Stimulated activated CD4-positive, alpha-beta T cell treated with anti-CD3 and anti-CD28 coated beads, Interleukin-1b, Interleukin-23, amount 100 ng/mL, for 24 hours (primary cell): ENCODE data around the gene IFT122.
"Not testable (repeated sequence)": the region's sequence is repeated elsewhere in the genome, so short reads cannot be mapped to it uniquely, and the experiment has no call there.

Experiments used
- DNase-seq, 4 experiments: peaks; one replicate each; pipeline ENCODE4 v3.0.0-alpha.2; 2020; ENCODE audit warnings: low read depth in 4 of 4, low spot score in 1 of 4

IFT122 gene

DNA sequence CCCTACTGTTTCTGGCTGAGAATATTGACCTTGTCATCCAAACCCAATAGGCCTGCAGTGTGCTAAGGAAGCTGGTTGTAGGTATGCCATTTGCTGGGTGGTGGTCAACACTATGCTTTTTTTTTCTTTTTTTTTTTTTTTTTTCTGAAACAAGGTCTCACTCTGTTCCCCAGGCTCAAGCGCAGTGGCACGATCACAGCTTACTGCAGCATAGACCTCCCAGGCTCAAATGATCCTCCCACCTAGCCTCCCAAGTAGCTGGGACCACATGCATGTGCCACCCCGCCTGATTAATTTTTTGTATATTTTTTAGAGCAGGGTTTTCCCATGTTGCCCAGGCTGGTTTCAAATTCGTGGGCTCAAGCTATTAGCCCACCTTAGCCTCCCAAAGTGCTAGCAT is 52.7 kb downstream of the IFT122 start:
- DNase-seq, result no peak

DNA sequence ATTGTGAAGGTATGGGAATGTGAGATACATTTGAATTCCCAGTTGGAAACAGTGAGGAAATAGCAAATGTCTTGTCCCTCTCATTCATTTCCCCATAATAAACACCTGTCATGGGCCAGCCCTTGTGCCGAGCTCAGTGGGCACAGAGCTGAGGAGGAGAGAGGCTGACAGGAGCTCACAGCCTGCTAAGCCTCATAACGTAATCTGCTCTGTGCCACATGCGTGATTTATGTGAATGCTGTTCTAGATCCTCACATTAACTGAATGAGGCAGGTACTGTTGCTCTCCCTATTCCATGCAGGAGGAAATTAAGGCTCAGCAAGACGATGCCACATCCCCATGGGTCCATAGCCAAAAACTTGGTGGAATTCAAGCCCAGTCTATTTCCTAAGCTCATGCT is 53.2 kb downstream of the IFT122 start:
- no peak for DNase-seq

DNA sequence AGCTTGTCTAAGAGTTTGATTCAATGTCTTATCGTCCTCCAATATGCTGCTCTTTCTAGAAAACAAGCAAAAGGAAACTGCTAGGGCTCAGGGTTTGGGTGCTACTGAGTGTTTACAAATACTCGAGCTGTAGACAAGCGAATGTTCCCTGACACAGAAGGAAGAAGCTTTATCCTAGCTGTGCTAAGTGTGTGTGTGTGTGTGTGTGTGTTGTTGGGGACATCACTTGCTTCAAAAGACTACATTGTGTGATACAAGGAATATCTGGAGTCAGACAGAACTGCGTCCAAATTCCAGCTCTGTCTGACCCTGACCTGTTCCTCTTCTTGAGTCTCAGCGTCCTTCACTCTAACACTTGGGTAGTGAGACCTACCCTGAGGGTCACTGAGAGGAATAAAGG is 54.5 kb downstream of the IFT122 start:
- not testable (repeated sequence) for DNase-seq

DNA sequence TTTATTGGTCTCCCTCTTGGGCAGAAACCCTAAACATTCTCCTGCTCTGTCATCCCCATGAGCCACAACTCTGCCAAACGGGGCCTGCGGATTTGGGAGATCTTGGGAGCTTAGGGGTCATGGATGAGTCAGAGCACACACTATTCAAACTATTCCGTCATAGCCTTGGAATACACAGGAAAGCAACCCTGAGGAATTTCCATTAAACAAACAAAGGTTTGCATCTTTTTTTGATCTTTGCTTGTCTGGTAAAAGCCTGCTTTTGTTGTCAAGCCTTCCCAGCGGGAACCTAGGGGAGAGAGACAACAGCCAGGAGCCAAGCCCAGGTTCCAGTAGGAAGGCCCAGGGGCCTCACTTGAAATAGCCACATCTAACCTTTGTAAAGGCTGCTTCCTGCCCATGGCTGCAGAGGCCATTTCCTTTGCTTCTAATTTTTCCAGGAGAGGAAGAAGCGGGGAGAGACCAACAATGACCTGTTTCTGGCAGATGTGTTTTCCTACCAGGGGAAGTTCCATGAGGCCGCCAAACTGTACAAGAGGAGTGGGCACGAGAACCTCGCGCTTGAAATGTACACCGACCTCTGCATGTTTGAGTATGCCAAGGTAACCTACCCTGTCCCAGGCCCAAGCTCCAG is 55.1 kb downstream of the IFT122 start:
- not testable (repeated sequence) for DNase-seq

DNA sequence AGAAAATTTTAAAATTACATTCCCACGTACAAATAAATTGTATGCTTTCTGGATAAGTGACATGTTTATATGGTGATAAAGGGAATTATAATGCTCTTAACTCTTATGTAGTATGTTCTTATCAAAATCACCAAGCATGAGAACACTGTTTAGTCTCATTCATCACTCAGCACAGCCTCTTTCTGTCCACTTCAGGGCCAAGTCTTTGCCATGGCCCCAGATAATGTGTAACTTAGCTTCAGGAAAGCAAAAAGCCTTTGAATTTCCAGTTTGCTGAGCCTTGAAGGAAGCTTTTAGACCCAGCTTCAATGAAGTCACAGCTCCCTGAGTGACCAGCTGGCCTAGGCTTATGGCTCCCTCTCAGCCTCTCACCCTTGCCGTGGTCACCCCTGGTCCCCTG is 57.9 kb downstream of the IFT122 start:
- DNase-seq, result not testable (repeated sequence)

DNA sequence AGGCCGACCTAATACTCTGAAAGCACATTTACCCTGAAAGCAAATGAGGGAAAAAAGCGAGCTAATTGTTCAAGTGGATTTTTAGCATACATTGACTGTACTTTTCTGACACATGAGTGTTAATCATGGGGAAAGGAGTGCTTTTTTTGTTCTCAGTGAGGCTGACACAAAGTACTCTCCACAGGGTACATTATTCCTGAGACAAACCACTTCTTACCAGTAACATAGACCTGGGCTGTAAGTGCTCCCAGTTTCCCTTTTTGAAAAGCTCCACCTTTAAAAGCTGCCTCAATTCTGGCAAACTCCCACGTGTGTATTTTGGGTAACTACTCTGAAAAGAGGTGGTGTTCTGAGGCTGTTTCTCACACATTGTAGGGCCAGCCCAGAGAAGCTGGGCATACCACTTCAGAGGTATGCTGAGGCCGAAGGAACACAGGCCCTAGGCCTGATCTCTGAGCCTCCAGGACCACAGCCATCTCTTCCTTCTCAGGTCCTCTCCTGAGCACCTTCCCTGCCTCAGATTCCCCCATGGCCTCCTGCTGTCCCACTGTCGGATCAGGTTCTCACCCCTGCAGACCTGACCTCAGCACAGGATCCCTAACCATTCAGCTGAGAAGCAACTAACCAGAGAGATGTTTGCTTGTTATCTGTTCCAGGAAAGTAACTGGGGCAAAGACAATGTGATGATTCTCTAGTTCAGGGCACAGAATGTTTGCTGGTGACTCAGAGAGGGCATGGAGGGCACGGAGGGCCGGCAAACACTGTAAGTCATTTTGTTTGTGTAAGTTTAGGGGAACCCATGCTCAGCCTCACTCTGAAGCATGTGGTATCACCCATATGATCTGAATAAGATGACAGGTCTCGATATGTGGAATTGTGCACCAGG is 58.8 kb downstream of the IFT122 start:
- DNase-seq, result not testable (repeated sequence)

DNA sequence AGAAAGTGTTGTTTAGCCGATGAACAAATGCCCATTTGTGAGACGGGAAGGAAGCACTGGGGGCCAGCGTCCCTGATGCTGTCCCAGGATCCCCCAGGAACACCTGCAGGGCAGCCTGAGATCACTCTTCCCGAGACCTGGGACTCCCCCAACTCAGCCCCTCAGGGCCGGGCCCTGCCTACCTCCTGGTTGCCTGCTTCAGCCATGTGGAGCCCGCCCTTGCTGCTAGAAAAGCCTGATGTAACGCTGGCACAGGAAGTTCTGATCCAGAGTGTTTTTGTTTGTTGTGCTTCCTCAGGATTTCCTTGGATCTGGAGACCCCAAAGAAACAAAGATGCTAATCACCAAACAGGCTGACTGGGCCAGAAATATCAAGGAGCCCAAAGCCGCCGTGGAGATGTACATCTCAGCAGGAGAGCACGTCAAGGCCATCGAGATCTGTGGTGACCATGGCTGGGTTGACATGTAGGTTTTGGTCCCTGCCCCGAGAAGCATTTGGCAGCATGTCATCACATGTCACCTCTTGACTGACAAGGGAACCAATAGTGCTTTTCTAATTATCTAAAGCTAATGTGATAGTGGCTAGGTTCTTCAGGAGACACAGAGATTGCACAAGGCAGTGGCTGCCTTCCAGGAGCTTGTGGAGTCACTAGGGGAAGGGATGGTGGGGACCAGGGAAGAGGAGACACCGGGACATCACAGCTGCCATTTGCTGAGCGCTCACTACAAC is 59.7 kb downstream of the IFT122 start:
- DNase-seq, result not testable (repeated sequence)

DNA sequence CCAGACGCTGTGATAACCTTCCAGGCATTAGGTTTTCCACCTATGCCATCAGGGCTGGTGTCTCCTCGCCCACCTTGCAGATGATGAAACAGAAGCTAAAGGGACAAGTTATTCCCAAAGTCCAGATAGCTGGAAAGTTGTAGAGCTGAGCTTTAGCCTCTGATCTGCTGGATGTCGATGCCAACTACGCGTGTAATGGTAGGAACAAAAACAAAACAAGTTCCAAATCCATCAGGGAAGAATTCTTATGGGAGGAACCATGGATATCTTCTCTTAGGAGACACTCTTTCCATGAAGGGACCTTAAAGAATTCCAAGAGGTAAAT is 60.3 kb downstream of the IFT122 start:
- DNase-seq, result no peak

DNA sequence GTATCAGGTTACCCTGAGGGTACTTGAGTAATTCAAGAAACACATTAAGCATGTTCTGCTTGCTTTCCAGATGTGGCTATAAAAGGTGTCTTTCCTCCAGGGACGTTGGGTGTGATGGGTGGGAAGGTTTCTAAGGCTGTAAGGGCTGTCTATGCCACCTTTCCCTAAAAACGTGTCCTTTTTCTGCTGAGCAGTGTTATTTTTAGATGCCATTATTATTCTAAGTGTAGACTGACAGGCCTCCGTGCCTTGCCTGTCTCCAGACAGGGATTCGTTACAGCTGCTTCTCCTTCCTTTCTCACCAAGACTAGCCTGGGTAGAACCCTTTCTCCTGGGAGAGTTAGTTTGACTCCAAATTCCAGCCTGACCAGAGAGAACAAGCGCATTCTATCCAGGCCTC is 61.6 kb downstream of the IFT122 start:
- no peak for DNase-seq

DNA sequence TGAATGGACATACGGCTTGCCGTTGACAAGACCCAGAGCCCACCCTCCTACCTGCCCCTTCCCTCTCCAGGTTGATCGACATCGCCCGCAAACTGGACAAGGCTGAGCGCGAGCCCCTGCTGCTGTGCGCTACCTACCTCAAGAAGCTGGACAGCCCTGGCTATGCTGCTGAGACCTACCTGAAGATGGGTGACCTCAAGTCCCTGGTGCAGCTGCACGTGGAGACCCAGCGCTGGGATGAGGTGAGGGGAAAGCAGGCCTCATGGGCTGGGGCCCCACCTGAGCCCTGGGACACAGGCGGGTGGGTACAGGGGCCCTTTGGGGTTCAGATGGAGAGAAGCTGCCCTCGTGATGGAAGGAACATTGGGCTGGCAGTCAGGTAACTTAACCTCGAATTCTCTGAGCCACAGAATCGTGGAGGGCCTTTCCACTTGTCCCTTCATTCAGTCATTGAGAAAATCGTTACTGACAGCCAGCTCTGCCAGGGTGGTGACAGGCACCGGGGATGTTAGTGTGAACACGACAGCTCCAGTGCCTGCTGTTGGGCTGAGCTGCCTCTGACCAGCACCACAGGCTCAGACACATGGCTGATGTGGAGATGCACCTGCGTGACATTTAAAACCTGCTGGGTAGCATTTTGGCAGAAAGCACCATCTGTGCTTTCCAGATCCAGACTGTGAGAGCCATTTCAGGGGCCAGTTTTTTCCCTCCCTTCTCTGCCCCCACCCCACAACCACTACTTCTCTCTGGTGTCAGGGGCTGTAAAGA is 62.8 kb downstream of the IFT122 start:
- no peak for DNase-seq

DNA sequence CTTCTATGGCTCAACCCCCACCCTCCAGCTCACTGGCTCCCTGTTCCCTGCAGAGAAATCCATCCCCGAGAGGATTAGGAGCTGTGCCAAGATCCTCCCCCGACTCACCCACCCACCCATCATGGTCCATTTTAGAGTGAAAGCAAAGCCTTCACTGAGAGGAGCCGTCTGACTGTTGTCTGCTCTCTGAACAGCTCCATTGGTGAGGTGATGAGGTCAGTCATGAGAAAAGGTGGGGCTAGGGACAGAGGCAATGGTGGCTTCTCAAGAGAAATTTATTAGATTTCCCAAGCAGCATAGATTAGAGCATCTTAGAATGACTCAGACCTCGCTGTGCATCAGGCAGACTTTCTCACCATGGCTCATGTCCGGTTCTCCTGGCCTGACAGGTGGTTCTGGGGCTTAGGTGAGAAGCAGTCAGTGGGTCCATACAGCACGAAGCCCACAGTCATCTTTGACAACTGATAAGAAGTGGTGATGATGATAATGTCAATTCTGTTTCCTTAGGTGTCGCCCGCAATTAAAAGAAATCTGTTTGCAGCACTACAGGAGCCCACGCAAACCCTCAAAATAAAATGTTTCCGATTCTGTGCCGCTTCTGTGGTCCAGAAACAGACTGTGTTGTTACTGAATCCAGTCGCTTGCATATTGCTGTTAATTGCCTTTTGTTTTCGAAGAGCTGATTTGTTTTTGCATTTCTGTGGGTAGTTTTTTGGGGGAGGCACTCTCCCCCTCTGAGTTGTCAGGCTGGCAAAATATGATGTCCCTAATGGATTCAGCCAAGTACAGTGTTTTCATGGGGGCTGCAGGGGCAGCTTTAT is 63.7 kb downstream of the IFT122 start:
- DNase-seq, result no peak

DNA sequence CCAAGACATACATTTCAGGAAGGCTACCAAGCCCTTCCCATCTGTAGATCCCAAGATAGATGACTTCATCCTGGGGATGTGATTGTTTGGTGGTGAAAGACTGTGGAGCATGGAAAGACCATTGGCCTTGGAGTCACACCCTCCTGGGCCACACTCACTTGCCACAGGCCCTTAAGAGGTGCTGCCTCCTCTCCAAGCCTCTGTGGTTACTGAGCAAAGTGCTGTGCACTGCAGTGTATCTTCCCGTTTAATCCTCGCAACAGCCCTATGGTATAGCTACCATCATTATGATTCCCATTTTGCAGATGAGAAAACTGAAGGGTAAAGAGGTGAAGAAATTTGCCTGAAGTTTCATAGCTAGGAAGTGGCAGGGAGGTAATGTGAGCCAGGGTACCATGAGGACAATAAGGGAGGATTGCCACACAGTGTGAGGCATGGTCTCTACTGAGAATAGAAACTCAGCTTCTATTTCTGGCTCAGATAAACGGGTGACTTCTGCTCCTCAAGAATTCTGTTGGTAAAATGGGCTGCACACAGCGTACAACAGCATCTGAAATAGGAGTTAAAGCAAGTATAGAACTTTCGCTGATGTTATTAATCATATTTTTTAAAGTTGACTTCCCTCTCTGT is 64.6 kb downstream of the IFT122 start:
- DNase-seq, result no peak

DNA sequence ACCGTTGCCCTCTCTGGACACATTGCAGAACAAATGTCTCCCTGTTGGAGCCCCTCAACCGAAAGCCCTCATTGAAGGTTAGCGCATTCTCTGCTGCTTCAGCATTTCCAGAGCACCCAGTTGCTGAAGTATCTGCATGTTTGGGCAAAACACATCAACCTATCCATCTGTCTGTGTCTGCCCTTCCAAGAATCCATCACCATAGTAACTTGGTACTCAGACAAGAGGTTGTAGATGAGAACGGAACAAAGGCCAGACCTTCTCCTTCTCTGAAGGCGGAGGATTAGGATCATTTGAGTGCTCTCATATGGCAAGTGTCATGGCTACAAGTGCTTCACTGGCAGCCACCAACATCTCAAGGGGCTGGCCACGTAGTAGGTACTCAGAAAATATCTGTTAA is 65.3 kb downstream of the IFT122 start:
- no peak for DNase-seq

DNA sequence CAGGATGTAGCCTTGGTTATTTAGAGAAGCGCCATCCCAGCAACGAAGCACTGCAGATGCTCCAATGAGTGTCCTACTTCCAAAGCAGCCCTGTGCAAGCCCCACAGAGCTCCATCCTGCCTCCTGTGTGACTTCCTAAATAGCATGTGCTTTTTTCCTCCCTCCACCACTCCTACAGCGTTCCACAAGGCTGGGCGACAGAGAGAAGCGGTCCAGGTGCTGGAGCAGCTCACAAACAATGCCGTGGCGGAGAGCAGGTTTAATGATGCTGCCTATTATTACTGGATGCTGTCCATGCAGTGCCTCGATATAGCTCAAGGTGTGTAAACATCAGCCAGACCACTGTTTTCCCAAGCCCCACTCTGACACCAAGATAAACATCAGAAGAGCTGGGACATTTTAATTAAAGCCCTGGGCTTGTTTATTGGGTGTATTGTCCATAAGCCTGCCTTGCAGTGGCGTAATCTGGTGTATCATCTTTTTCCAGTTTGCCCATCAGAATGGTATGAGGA is 66.3 kb downstream of the IFT122 start:
- DNase-seq, result no peak

DNA sequence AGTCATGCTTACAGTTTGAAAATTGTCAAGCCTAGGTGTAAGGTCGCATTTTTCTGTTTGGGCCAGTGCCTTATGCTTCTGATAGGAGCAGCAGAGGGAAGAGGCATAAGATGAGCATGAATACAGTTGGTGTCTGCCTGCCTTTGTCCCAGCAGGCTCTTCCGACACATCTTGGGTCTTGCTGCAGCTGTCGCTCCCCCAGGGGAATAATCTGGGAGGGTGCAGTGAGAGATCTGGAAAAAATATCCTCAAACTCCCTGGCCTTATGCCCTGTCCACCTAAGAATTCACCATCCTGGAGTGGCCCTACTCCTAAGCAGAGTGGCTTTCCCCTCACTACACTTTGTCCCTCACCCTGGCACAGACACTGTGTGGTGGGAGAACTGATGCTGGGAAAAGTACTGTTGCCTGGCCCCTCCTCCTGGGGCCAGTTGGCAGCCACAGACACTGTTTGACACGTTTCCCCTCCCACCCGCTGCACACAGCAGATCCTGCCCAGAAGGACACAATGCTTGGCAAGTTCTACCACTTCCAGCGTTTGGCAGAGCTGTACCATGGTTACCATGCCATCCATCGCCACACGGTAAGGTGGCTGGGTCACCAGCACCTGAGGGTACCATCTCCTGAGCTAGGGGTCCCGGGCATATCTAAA is 67.3 kb downstream of the IFT122 start:
- DNase-seq, result no peak

DNA sequence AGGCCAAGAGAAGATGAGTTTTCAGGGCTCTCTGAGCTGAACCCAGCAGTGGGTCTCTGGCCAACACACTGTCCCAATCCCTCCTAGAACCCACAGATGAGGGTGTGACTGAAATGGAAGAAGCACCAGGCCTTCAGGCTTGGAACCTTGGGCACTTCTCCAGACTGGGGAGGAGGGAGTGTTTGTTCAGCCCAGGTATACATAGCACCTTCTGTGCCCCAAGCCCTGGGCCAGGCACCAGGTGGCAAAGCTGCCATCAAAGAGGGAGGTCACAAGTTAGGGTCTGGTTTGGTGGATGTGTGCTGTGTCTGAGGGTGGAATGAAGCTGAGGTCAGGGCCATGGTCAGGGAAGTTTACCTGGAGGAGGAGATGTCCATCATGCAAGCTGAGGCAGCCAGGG is 72.6 kb downstream of the IFT122 start:
- DNase-seq, result no peak

DNA sequence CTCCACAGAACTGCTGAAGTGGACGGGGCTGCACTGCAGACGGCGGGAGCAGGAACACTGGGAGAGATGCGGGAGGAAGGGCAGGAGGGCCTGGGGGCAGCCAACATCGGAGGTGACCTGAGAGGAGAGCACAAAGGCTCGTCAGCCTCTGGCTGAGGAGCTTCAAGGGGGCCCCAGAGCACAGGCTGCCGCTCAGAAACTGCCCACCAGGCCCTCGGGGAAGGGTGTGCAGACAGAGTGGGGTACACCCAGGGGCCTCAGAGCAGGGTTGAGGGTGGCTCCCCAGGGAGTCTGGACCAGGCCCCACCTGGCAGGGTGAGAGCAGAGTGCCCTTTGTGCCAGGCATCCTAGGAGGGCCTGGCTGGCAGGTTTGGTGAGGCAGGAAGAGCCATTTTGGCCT is 73.7 kb downstream of the IFT122 start:
- no peak for DNase-seq

DNA sequence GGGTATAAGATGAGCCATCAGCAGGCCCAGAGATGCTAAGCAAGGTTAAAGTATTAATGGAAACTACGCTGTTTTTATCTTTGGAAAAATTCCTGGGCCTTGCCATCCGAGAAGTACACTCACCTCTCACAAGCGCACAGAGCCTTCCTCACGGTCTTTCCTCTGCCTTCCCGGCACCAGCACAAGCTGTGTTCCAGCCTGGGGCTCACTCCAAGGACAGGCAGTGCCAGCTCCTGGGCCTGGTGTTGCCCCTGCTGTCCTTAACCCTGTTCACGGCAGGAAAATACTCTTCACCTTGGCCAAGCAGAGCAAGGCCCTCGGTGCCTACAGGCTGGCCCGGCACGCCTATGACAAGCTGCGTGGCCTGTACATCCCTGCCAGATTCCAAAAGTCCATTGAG is 74.1 kb downstream of the IFT122 start:
- no peak for DNase-seq

DNA sequence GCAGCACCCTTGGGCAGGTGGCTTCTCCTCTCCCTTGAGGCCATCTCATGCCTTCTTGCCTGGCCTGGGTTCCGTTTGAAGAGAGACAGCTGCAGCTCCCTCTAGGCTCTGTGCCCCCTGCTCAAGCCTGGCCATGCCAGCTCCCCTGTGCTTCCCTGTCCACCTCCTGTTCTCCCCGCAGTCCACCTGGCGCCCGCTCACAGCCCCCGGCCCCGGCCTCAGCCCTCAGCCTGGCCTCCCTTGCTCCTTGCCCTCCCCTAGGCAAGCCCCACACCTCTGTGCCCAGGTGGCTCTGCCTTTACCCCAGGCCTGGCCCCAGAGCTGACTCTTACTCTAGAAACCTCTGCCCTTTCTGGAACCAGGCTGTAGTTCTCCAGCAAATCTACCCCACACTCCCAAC is 74.5 kb downstream of the IFT122 start:
- DNase-seq, result no peak
